Measurements from ENCODE around the gene GART. TPM values are rescaled to one million over a fixed set of nuclear protein-coding genes. Genes with fewer than 3 reads are reported as not detected.
A peak's percentile ranks its signal among the peaks of the same experiment; 100 is the strongest.

The GART gene
- total RNA-seq, 1 experiment from 2014 or later = 142 TPM

- no peaks in the 10 kb centered on the region for H3F3A ChIP-seq (ENCODE audit: low read length, unreplicated experiment)
- H3K9me2 ChIP-seq (replicated peaks; ENCODE audit: low read length) = no peaks in the 10 kb centered on the region
- CTCF ChIA-PET = no interaction called here
- no TSS peak for BruUV-seq (replicated peaks)
- POLR2A ChIA-PET (ENCODE audit: unreplicated experiment) = no interaction called here
- DNase-seq = no peak
- H2AFZ ChIP-seq (ENCODE audit: low read length) = no peak overlapping the region
- H4K20me1 ChIP-seq (ENCODE audit: low read length) = no peaks in the 10 kb centered on the region
- intact Hi-C loops (cut with micrococcal nuclease) = loop anchor here (5.0 kb wide), 1 partner anchor 61 kb away; the partner anchor contains the start of genes GART and SON
- no peaks in the 10 kb centered on the region; the same call in 1 of the 2 replicates for H3K4me1 ChIP-seq (ENCODE audit: insufficient read depth, low read length)
- H3K36me3 ChIP-seq (ENCODE audit: low read depth, low read length) = no peaks in the 10 kb centered on the region
- ATAC-seq = no peak
- no peak overlapping the region for H3K9ac ChIP-seq (ENCODE audit: low read length)
- H3K79me2 ChIP-seq (ENCODE audit: low read length) = peaks cover 16% of the 10 kb centered on the region
- H3K27ac ChIP-seq (ENCODE audit: low read length) = no peak overlapping the region
- no peaks in the 10 kb centered on the region for H3K27me3 ChIP-seq (ENCODE audit: low read length)
- TF ChIP-seq CTCF (conservative IDR thresholded peaks at IDR 0.05; ENCODE audit: low read depth, low read length) (no peak), EZH2 (IDR thresholded peaks at IDR 0.05; ENCODE audit: low read length, unreplicated experiment) (no peak), EZH2phosphoT487 (IDR thresholded peaks at IDR 0.05; ENCODE audit: borderline replicate concordance, low read length) (no peak)
- no peak overlapping the region for H3K4me3 ChIP-seq (ENCODE audit: low read length)
- no peak overlapping the region for H3K4me2 ChIP-seq (ENCODE audit: low read length)
- no peaks in the 10 kb centered on the region for H3K9me3 ChIP-seq (ENCODE audit: low read length)
Measured at GRCh38 chr21:33481314-33481943, 60.5 kb downstream of the GART start.

GRCh38 chr21:33480481-33481103 lies 61.3 kb downstream of the GART start:
- CTCF ChIA-PET = interaction anchor here (0.5 to 2.4 kb wide), 13 partner anchors 10 to 281 kb away, joined by 3 to 19 read pairs (median 7); partner anchors contain the start of gene DNAJC28
- Histone ChIP-seq H3K4me2 (ENCODE audit: low read length) (peak overlapping the region; percentile 88), H3K27ac (ENCODE audit: low read length) (peak overlapping the region; percentile 23), H3K9me3 (ENCODE audit: low read length) (no peaks in the 10 kb centered on the region), H3K27me3 (ENCODE audit: low read length) (no peaks in the 10 kb centered on the region), H4K20me1 (ENCODE audit: low read length) (no peaks in the 10 kb centered on the region), H3K9me2 (replicated peaks; ENCODE audit: low read length) (no peaks in the 10 kb centered on the region), H3K9ac (ENCODE audit: low read length) (peak overlapping the region; percentile 80), H3K36me3 (ENCODE audit: low read depth, low read length) (no peaks in the 10 kb centered on the region), H3K4me3 (ENCODE audit: low read length) (peak overlapping the region; percentile 79), H3K79me2 (ENCODE audit: low read length) (peaks cover 16% of the 10 kb centered on the region), H2AFZ (ENCODE audit: low read length) (peak overlapping the region; percentile 85), H3K4me1 (ENCODE audit: insufficient read depth, low read length) (no peaks in the 10 kb centered on the region; the same call in 1 of the 2 replicates), H3F3A (ENCODE audit: low read length, unreplicated experiment) (no peaks in the 10 kb centered on the region)
- POLR2A ChIA-PET (ENCODE audit: unreplicated experiment) = interaction anchor here (0.5 to 2.5 kb wide), 13 partner anchors 11 to 427 kb away, joined by 3 to 29 read pairs (median 5); partner anchors contain the start of genes DNAJC28 and DONSON
- DNase-seq = no peak
- TF ChIP-seq EZH2phosphoT487 (IDR thresholded peaks at IDR 0.05; ENCODE audit: borderline replicate concordance, low read length) (no peak), EZH2 (IDR thresholded peaks at IDR 0.05; ENCODE audit: low read length, unreplicated experiment) (no peak), CTCF (conservative IDR thresholded peaks at IDR 0.05; ENCODE audit: low read depth, low read length) (no peak)
- BruUV-seq (replicated peaks) = TSS peak; percentile 75
- intact Hi-C loops (cut with micrococcal nuclease) = loop anchor here (5.0 kb wide), 1 partner anchor 62 kb away; the partner anchor contains the start of genes GART and SON
- no peak for ATAC-seq

Data from PC-3 (cell line).